Measurements from ENCODE around the gene STEAP1B.
"Not testable (repeated sequence)": the region's sequence is repeated elsewhere in the genome, so short reads cannot be mapped to it uniquely, and the experiment has no call there.

STEAP1B gene

GRCh38 chr7:22499888-22500689, at the start of gene STEAP1B:
Gene STEAP1B, minus strand, starts transcription at chr7:22500188. Its CDS starts 5,333 bp downstream, at chr7:22494855.
- peak; percentile 86 for DNase-seq (ENCODE audit: low spot score)

GRCh38 chr7:22549051-22549450, 49.1 kb upstream of the STEAP1B start:
- no peak for DNase-seq (ENCODE audit: low spot score)

- DNase-seq (ENCODE audit: low spot score): no peak
These were observed 48.3 kb upstream of the STEAP1B start for GRCh38 chr7:22548313-22548712.

- DNase-seq (ENCODE audit: low spot score): no peak
These were observed 46.8 kb upstream of the STEAP1B start for GRCh38 chr7:22546769-22547168.

GRCh38 chr7:22545529-22545928, 45.5 kb upstream of the STEAP1B start:
- no peak for DNase-seq (ENCODE audit: low spot score)

GRCh38 chr7:22544245-22544644, 44.3 kb upstream of the STEAP1B start:
- no peak for DNase-seq (ENCODE audit: low spot score)

GRCh38 chr7:22543169-22543568, 43.2 kb upstream of the STEAP1B start:
- no peak for DNase-seq (ENCODE audit: low spot score)

- DNase-seq (ENCODE audit: low spot score): no peak
These were observed 42.7 kb upstream of the STEAP1B start for GRCh38 chr7:22542669-22543068.

- no peak for DNase-seq (ENCODE audit: low spot score)
These were observed 42.3 kb upstream of the STEAP1B start for GRCh38 chr7:22542254-22542653.

- no peak for DNase-seq (ENCODE audit: low spot score)
These were observed 41.8 kb upstream of the STEAP1B start for GRCh38 chr7:22541789-22542188.

- DNase-seq (ENCODE audit: low spot score): not testable (repeated sequence)
These were observed 28.5 kb upstream of the STEAP1B start for GRCh38 chr7:22528537-22528936.

- DNase-seq (ENCODE audit: low spot score): not testable (repeated sequence)
These were observed 24.5 kb upstream of the STEAP1B start for GRCh38 chr7:22524353-22524947.

- not testable (repeated sequence) for DNase-seq (ENCODE audit: low spot score)
These were observed 23.7 kb upstream of the STEAP1B start for GRCh38 chr7:22523478-22524352.

GRCh38 chr7:22519560-22519959, 19.6 kb upstream of the STEAP1B start:
- not testable (repeated sequence) for DNase-seq (ENCODE audit: low spot score)

- not testable (repeated sequence) for DNase-seq (ENCODE audit: low spot score)
These were observed 17.0 kb upstream of the STEAP1B start for GRCh38 chr7:22516950-22517349.

GRCh38 chr7:22514963-22515362, 15.0 kb upstream of the STEAP1B start:
- not testable (repeated sequence) for DNase-seq (ENCODE audit: low spot score)

- DNase-seq (ENCODE audit: low spot score): not testable (repeated sequence)
These were observed 7.3 kb upstream of the STEAP1B start for GRCh38 chr7:22507320-22507719.

GRCh38 chr7:22506316-22507020, 6.5 kb upstream of the STEAP1B start:
- DNase-seq (ENCODE audit: low spot score): not testable (repeated sequence)

GRCh38 chr7:22504519-22504918, 4.5 kb upstream of the STEAP1B start:
- DNase-seq (ENCODE audit: low spot score): not testable (repeated sequence)

GRCh38 chr7:22502104-22502503, 2.1 kb upstream of the STEAP1B start:
- DNase-seq (ENCODE audit: low spot score): not testable (repeated sequence)

GRCh38 chr7:22501336-22501735, 1.3 kb upstream of the STEAP1B start:
- DNase-seq (ENCODE audit: low spot score): not testable (repeated sequence)

GRCh38 chr7:22499044-22499443, 944 bp downstream of the STEAP1B start:
- DNase-seq (ENCODE audit: low spot score): no peak
